Thyroid gland (tissue), 4 donors: Measurements from ENCODE around the gene CELSR3.

ENCODE experiments used
- CTCF ChIP-seq, 6 experiments: fragments of 200-600 bp in 3 of 6; fragments of 450-650 bp in 3 of 6; sonication (generic) in 3 of 6; IDR thresholded peaks; one replicate each; pipeline ENCODE4 v1.5.1; 2016 to 2019; ENCODE audit warnings: antibody characterized with exemption in 6 of 6, mild to moderate bottlenecking in 2 of 6, inconsistent platforms in 1 of 6, moderate library complexity in 1 of 6
- POLR2A ChIP-seq, 2 donors: fragments of 450-650 bp; IDR thresholded peaks; one replicate each; pipeline ENCODE4 v1.6.1; 2017; ENCODE audit warnings: antibody characterized with exemption in 2 of 2, mild to moderate bottlenecking in 2 of 2, moderate library complexity in 1 of 2

- TF ChIP-seq CTCF (IDR thresholded peaks at IDR 0.05): no peak
- TF ChIP-seq POLR2A (IDR thresholded peaks at IDR 0.05): no peak
These were observed 38.2 kb upstream of the CELSR3 start for GRCh38 chr3:48700731-48701405.
